Stimulated activated memory B cell treated with anti-CD40 and anti-IgM and Interleukin-4, amounts not matched to agents 10 μg/mL and 1 μg/mL and 100 μg/mL, for 72 hours (primary cell): Measurements from ENCODE around the gene PDLIM5.

Experiments used
- ATAC-seq: fragments of 150-1000 bp; cut with Tn5 transposase; 2 replicates; pipeline ENCODE4 v1.10.0; 2021
- H3K27ac Mint-ChIP-seq: one replicate; pipeline ENCODE4 v1.8.0; 2022; ENCODE audit warnings: mild to moderate bottlenecking, mixed read lengths
- H3K27me3 Mint-ChIP-seq: one replicate; pipeline ENCODE4 v1.8.0; 2022; ENCODE audit warnings: mixed read lengths
- H3K36me3 Mint-ChIP-seq: one replicate; pipeline ENCODE4 v1.8.0; 2022; ENCODE audit warnings: mixed read lengths
- H3K4me1 Mint-ChIP-seq: one replicate; pipeline ENCODE4 v1.8.0; 2022; ENCODE audit warnings: mixed read lengths
- H3K4me3 Mint-ChIP-seq: one replicate; pipeline ENCODE4 v1.8.0; 2022; ENCODE audit warnings: mild to moderate bottlenecking, moderate library complexity, mixed read lengths
- H3K9me3 Mint-ChIP-seq: one replicate; pipeline ENCODE4 v1.8.0; 2022; ENCODE audit warnings: mixed read lengths

PDLIM5 gene

DNA sequence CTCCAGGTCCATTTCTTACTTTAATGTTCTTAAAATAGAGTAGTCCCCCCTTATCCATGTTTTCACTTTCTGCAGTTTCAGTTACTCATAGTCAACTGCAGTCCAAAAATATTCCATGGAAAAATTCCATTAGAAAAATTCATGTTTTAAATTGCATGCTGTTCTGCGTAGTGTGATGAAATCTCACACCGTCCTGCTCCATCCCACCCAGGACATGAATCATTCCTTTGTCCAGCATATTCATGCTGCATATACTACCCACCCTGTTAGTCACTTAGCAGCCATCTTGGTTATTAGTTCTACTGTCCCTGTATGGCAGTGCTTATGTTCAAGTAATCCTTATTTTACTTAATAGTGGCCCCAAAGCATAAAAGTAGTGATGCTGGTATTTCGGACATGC is 5.4 kb upstream of the PDLIM5 start:
- no peak for ATAC-seq
- no peak overlapping the region for H3K27ac Mint-ChIP-seq

DNA sequence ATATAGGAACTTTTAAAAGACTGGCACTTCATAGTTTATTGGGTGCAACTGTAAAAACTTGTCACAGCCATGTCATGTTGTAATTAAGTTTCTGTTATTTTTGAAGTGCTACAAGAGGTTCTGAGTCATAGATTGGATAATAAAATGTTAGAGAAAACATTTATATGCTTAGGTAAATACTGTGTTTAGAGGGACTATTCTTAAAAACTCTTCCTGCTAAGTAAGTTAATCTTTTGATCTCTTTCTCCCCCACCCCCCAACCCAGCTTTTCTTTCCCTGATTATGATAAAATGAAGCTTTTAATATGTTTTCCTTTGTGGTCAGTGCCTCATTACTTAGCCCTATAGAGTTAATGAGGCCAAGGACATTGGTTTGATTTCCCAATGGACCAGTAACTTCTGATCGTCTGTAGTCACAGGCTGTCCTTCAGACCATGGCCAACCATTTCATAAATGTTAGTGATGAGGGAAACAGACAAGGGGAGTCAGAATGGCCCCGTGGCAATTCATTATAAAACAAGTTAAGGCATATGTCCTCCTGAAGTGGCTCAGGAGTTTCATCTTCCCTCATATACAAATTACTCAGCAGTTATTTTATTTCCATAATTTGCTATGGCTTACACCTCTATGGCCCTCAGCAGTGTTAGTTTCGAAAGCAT is 3.9 kb upstream of the PDLIM5 start:
- no peaks in the 10 kb centered on the region for H3K36me3 Mint-ChIP-seq
- no peak overlapping the region for H3K27ac Mint-ChIP-seq
- peaks cover 11% of the 10 kb centered on the region for H3K4me1 Mint-ChIP-seq
- H3K27me3 Mint-ChIP-seq: peaks cover 7% of the 10 kb centered on the region
- ATAC-seq: no peak
- no peak overlapping the region for H3K4me3 Mint-ChIP-seq
- H3K9me3 Mint-ChIP-seq: no peaks in the 10 kb centered on the region

More for the DNA sequence above, 5.4 kb upstream of the PDLIM5 start:
- Mint-ChIP-seq H3K36me3 (no peaks in the 10 kb centered on the region), H3K4me3 (no peak overlapping the region), H3K9me3 (no peaks in the 10 kb centered on the region), H3K27me3 (peaks cover 7% of the 10 kb centered on the region), H3K4me1 (peaks cover 6% of the 10 kb centered on the region)

DNA sequence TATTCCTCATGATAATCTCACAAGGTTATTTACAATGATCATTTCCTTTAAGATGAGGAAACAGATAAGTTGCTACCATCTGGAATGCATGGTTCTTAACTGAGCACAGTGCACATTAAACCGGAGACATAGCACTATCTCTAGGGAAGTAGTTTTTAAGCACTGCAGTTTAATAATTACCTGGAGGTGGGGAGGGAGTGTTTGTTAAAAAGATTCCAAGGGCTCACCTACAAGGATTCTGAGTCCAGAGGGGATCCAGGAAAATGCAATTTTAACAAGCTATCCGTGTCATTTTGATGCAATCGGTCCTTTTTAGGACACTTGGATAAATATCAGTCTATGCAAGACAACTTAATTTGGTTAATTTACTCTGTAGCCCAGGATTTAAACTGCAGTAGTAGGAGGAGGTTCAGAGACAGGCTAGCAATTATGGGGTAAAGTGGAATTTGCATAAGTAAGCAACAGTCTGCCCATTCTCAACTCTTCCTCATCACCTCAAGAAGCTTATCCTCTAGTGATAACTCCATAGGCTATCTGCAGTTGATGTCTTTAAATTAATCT is 2.8 kb upstream of the PDLIM5 start:
- no peak overlapping the region for H3K4me3 Mint-ChIP-seq
- H3K9me3 Mint-ChIP-seq: no peaks in the 10 kb centered on the region
- no peak for ATAC-seq
- H3K36me3 Mint-ChIP-seq: no peaks in the 10 kb centered on the region
- no peak overlapping the region for H3K27ac Mint-ChIP-seq
- peaks cover 7% of the 10 kb centered on the region for H3K27me3 Mint-ChIP-seq
- H3K4me1 Mint-ChIP-seq: peaks cover 20% of the 10 kb centered on the region

DNA sequence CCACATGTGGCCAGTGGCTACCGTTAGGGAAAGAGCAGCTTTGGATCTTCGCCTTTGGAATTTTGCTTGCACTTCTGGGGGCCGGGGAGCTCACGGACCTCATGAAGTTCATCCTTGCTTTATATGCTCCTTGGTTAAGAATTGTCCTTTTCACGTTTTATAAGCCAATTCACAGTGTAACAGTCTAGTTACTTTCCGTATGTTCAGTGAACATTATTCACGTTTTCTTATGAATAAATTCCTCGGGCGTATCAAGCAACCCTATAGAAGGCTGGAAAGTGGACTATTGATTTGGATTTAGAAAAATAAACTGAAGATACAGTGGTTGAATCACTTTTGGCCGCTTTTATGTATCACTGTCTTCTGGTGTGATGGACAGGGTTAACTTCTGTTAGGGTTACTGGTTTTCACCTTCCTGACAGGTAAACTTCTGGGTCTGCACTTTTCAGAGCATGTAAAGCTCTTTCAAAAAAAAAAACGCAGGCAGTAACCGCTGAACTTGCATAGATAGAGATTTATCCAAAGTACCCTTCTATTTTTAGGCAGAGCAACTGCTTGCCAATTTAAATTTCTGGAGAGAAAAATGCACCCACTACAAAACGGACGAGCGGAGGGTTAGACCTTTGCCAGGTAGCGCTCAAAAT is 569 bp upstream of the PDLIM5 start:
- Mint-ChIP-seq H3K9me3 (no peaks in the 10 kb centered on the region), H3K27me3 (peaks cover 7% of the 10 kb centered on the region), H3K4me1 (peaks cover 20% of the 10 kb centered on the region), H3K36me3 (no peaks in the 10 kb centered on the region), H3K27ac (peak overlapping the region; percentile 87), H3K4me3 (peak overlapping the region; percentile 84)
- ATAC-seq: no peak

DNA sequence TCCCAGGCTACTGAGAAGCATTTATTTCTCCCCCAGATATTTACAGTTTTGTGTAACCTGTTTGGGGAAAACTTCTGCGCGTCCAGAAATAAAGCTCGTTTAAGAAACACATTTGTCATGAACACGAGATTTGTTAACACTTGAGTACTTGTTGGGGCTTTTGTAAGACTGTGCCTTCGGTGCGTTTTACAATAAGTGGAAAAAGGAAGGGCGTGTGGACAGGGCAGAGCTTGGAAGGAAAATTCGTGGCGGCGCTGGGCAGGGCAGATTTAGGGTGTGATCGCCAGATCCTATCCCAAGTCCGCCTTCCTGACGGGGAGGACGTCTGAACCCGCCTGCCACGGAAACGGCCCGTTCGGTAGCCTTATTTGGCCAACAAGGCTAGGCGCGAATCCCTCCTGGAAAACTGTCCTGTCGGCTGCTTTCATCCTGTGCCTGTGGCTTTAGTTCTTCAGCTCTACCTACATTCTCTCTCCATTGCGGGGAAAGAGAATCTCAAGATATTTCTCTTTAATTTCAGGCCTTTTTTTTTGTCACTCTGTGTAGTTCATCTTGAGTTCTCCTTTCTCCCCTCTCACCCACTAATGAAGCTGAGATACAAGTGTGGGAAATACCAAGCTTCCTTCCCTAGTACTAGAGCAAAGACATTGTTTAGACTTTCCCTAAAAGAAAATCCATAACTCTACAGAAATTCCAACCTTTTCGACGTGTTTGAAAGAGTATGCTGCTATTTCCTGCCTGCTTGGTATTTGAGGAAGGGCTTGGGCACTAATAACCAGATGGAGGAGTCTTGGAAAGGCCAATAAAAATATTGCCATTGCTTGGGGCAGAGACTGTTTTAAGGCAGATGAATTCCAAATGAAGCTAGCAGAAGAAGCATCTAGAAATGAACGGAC is 982 bp downstream of the PDLIM5 start:
- Mint-ChIP-seq H3K4me1 (peaks cover 23% of the 10 kb centered on the region), H3K36me3 (no peaks in the 10 kb centered on the region), H3K27ac (peak overlapping the region; percentile 87), H3K27me3 (no peaks in the 10 kb centered on the region), H3K9me3 (no peaks in the 10 kb centered on the region), H3K4me3 (peak overlapping the region; percentile 84)
- ATAC-seq: no peak

DNA sequence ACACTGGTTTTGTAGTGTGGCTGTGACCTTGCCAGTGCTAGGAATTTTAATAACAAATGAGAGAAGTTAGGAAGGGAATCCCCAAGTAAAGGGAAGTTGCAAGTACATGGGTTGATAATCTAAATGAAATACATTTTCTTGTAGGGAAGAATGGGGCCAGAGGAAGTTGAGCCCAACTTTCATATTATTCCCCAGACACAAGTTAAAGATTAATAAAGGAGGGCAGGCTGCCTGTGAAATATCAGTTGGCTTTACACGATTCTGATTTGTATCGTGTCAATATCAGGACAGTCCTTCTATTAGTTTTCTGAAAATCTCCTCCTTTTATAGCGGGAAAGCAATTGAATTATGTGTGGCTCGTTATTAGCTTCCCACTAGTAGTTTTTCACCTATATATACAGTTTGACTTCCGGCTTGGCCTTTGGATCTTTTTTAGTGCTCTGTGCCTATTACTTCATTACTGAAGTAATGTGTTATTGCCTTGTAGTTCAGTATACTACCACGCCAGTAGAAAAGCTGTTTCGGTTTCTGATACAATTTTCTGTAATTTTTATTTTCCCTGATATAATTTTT is 1.7 kb downstream of the PDLIM5 start:
- H3K4me1 Mint-ChIP-seq: peaks cover 26% of the 10 kb centered on the region
- H3K27me3 Mint-ChIP-seq: no peaks in the 10 kb centered on the region
- no peak for ATAC-seq
- H3K36me3 Mint-ChIP-seq: no peaks in the 10 kb centered on the region
- peak overlapping the region; percentile 84 for H3K4me3 Mint-ChIP-seq
- peak overlapping the region; percentile 87 for H3K27ac Mint-ChIP-seq
- H3K9me3 Mint-ChIP-seq: no peaks in the 10 kb centered on the region

DNA sequence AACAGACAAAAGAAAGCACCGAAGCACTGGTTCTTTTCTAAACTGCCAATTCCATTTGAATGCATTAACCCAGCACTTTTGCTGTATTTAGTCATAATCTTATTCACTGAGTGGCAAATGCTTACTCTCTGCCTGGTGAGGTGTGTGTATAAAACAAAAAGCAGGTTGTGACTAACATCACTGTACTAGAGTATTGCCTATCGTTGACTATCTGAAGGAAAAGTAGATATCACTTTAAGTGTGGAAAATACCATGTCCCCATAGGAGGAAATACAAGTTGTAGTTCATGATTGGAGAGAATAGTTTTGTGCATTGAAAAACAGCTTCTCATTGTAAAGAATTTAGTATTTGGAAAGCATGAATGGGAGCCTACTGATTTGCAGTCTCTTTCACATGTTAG is 2.7 kb downstream of the PDLIM5 start:
- no peak overlapping the region for H3K4me3 Mint-ChIP-seq
- no peak overlapping the region for H3K27ac Mint-ChIP-seq
- ATAC-seq: no peak
- H3K27me3 Mint-ChIP-seq: no peaks in the 10 kb centered on the region
- peaks cover 33% of the 10 kb centered on the region for H3K4me1 Mint-ChIP-seq
- no peaks in the 10 kb centered on the region for H3K9me3 Mint-ChIP-seq
- no peaks in the 10 kb centered on the region for H3K36me3 Mint-ChIP-seq

DNA sequence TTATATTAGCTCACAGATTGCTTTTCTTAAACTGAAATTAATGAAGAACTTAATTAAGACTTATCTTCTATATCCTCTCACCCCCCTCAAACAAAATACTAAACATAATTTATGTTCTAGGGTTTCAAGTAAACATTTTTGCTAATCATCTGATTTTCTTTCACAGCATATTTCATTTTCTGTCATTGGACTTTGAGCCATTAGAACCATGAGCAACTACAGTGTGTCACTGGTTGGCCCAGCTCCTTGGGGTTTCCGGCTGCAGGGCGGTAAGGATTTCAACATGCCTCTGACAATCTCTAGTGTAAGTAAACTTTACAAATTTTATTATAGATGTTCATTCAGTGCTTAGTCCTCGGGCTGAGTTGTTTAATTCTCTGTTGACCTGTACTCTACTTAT is 3.3 kb downstream of the PDLIM5 start:
- Mint-ChIP-seq H3K27ac (no peak overlapping the region), H3K27me3 (no peaks in the 10 kb centered on the region), H3K4me3 (no peak overlapping the region), H3K4me1 (peaks cover 35% of the 10 kb centered on the region), H3K36me3 (no peaks in the 10 kb centered on the region), H3K9me3 (no peaks in the 10 kb centered on the region)
- no peak for ATAC-seq

DNA sequence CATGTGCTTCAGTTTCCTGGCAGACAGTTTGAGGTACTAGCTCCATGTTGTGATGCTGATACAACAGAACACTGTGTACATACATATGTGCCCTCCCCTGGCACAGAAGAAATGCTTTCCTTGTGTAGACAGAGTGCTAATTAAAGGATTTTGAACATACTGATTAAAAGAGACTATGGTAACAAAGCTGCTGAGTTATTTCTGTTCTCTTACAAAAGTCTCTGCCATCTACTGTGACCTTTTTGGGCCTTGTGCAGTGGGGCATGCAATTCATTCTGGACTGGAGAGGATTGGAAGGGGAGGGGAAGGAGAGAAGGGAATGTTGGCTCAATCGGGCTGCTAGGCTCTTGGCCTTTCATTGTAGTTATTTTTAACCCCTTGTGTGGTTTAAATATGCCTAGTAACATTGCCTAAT is 6.0 kb downstream of the PDLIM5 start:
- H3K4me1 Mint-ChIP-seq: peaks cover 30% of the 10 kb centered on the region
- no peak overlapping the region for H3K27ac Mint-ChIP-seq
- no peaks in the 10 kb centered on the region for H3K27me3 Mint-ChIP-seq
- ATAC-seq: no peak
- H3K4me3 Mint-ChIP-seq: no peak overlapping the region
- H3K9me3 Mint-ChIP-seq: no peaks in the 10 kb centered on the region
- H3K36me3 Mint-ChIP-seq: no peaks in the 10 kb centered on the region

DNA sequence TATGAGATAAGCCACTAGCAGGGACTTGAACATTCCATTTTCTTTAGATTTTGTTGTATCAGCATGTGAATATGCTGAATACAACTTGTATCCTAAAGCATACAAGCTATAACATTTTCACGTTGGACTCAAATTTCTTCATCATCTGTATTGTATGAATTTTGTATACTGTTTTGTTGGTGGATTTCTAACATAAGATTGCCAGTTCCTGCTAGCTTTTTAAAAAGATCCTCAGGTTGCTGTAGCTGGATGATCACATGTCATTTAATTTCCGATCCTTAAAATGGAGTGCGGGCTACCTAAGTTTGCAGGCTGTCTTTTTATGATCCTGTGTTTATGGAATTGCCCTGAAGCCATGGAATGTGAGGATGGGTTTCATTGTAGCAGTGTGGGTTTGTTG is 6.9 kb downstream of the PDLIM5 start:
- Mint-ChIP-seq H3K9me3 (no peaks in the 10 kb centered on the region), H3K4me3 (no peak overlapping the region), H3K36me3 (peaks cover 2% of the 10 kb centered on the region), H3K27me3 (no peaks in the 10 kb centered on the region), H3K4me1 (peaks cover 22% of the 10 kb centered on the region), H3K27ac (no peak overlapping the region)
- no peak for ATAC-seq

DNA sequence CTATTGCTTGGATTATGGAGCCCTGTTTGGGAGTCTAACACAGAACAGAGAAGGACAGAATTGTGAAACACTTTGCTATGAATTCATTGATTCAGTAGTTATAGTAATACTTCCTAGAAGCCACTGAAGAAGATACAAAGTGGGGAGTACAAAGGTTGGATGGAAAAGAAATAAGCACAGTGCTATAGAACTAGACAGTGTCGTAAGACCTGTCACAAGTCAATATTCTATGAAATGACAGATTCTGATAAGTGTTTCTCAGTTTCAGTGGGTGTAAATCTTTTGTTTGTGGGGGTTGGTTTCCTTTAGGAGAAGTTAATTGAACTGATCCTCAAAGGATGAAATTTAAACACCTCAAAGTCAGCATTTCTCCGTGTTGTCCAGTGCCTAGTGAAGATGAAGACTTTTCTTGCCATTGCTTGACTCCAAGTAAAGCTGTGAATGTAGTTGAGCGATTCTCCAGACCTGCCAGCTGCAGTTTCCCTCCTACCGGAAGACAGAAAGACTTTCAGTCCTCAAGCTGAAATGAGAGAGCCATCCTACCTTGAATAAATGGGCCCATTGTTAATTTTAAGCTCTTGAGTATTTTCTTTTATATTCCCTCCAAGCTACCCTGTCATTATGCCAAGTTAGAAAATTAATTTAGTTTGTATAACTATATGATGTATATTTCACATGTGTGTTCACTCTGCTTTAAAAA is 7.9 kb downstream of the PDLIM5 start:
- Mint-ChIP-seq H3K36me3 (peaks cover 6% of the 10 kb centered on the region), H3K4me3 (no peak overlapping the region), H3K27ac (no peak overlapping the region), H3K27me3 (no peaks in the 10 kb centered on the region), H3K4me1 (peaks cover 26% of the 10 kb centered on the region), H3K9me3 (no peaks in the 10 kb centered on the region)
- no peak for ATAC-seq

DNA sequence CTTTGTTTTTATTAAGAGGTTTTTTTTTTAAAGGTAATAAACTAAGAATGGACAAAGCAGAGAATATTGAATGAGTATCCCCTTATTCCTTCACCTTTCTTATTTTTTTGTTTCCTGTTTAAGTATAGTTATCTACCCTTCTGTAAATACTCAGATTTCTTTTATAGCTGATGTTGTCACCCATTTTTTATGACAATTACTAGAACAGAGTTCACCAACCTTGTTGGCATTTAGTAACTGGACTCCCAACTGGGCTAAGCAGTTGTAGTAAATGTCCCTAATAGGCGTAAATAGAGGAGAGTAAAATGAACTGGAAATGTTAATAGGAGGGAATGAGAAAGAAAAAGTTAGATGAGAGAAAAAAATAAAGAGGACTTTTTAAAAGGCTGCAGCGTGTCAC is 9.8 kb downstream of the PDLIM5 start:
- H3K27ac Mint-ChIP-seq: no peak overlapping the region
- H3K4me3 Mint-ChIP-seq: no peak overlapping the region
- H3K9me3 Mint-ChIP-seq: no peaks in the 10 kb centered on the region
- H3K27me3 Mint-ChIP-seq: no peaks in the 10 kb centered on the region
- peaks cover 26% of the 10 kb centered on the region for H3K4me1 Mint-ChIP-seq
- H3K36me3 Mint-ChIP-seq: peaks cover 6% of the 10 kb centered on the region
- ATAC-seq: no peak

DNA sequence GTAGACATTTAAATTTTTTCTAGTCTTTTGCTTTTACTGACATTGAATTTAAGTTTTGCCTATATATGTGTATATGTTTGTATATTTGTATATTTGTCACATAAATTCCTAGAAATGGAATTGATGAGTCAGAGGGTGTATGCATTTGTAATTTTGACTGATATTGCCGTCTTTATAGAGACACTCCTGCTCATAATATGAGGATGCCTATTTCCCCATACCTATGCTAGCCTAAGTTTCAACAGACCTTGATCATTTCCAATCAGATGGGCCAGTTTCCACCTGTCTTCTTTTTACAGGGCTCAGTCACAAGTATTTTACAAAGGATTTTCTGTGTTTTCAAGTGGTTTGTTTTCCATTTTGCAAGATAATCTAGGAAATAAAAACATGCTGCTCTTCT is 10.8 kb downstream of the PDLIM5 start:
- peaks cover 6% of the 10 kb centered on the region for H3K36me3 Mint-ChIP-seq
- ATAC-seq: no peak
- H3K4me1 Mint-ChIP-seq: peaks cover 24% of the 10 kb centered on the region
- H3K27ac Mint-ChIP-seq: no peak overlapping the region
- H3K9me3 Mint-ChIP-seq: no peaks in the 10 kb centered on the region
- no peaks in the 10 kb centered on the region for H3K27me3 Mint-ChIP-seq
- H3K4me3 Mint-ChIP-seq: no peak overlapping the region

DNA sequence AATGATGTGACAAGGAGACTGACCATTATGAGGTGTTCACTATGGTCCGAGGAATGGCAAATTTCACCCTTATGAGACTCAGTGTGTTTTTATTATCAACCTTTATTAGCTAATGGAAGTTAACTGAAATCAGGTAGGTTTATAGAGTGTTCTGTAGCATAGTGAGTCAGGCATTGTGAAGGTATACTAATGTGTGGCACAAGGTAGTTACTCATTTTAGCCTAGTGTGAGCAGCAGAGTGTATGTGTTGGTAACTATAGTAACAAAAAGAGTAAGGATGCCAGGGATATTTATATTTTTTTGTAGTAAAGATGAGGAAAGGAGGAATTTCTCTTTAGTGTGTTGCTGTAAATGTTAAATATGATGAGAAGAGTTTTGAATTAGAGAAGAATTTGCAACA is 12.0 kb downstream of the PDLIM5 start:
- H3K27me3 Mint-ChIP-seq: no peaks in the 10 kb centered on the region
- ATAC-seq: no peak
- H3K4me3 Mint-ChIP-seq: no peak overlapping the region
- H3K4me1 Mint-ChIP-seq: peaks cover 26% of the 10 kb centered on the region
- H3K9me3 Mint-ChIP-seq: no peaks in the 10 kb centered on the region
- H3K27ac Mint-ChIP-seq: no peak overlapping the region
- H3K36me3 Mint-ChIP-seq: peaks cover 6% of the 10 kb centered on the region

DNA sequence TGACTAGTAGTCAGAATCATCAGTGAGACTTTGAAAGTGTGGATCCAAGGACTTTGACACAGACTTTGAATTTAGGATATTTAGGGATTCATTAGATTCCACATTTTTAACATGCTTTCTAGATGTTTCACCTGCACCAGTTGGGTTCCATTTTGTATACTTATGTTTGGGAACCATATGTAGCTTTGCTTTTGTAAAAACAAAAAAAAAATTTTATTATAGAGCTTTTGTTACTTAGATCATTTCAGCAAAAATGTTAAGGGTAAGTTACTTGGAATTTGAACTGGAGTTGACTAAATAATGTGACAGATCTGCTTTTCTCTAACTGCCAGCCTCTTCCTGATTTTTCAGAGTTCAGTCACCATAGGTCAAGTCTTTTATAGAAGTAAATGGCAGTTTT is 14.6 kb downstream of the PDLIM5 start:
- Mint-ChIP-seq H3K4me1 (peaks cover 27% of the 10 kb centered on the region), H3K27me3 (no peaks in the 10 kb centered on the region), H3K27ac (no peak overlapping the region), H3K36me3 (peaks cover 6% of the 10 kb centered on the region), H3K4me3 (no peak overlapping the region), H3K9me3 (no peaks in the 10 kb centered on the region)
- ATAC-seq: no peak
